Gastroesophageal sphincter (tissue), 3 donors: Measurements from ENCODE around the gene PDE4B.

Source experiments
- EP300 ChIP-seq: sonication (generic); formaldehyde crosslinking; IDR thresholded peaks from one replicate; pipeline ENCODE4 v1.6.1; 2017; ENCODE audit warnings: antibody characterized with exemption, mild to moderate bottlenecking
- TF ChIP-seq, protein P1 (sequence below), 4 experiments: fragments of 200-600 bp in 2 of 4; fragments of 450-650 bp in 2 of 4; sonication (generic) in 1 of 4; IDR thresholded peaks; one replicate each; pipeline ENCODE4 v1.5.1; 2017 to 2019; ENCODE audit warnings: antibody characterized with exemption in 4 of 4, mild to moderate bottlenecking in 2 of 4, moderate library complexity in 2 of 4

- TF ChIP-seq EP300 = no peak
- TF ChIP-seq, protein P1, sequence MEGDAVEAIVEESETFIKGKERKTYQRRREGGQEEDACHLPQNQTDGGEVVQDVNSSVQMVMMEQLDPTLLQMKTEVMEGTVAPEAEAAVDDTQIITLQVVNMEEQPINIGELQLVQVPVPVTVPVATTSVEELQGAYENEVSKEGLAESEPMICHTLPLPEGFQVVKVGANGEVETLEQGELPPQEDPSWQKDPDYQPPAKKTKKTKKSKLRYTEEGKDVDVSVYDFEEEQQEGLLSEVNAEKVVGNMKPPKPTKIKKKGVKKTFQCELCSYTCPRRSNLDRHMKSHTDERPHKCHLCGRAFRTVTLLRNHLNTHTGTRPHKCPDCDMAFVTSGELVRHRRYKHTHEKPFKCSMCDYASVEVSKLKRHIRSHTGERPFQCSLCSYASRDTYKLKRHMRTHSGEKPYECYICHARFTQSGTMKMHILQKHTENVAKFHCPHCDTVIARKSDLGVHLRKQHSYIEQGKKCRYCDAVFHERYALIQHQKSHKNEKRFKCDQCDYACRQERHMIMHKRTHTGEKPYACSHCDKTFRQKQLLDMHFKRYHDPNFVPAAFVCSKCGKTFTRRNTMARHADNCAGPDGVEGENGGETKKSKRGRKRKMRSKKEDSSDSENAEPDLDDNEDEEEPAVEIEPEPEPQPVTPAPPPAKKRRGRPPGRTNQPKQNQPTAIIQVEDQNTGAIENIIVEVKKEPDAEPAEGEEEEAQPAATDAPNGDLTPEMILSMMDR (IDR thresholded peaks at IDR 0.05) = no peak
These were observed 363.4 kb downstream of the PDE4B start for GRCh38 chr1:66156144-66156543.
